ENCODE measurements around the gene TMPRSS9.

GRCh38 chr19:2391118-2391725 is 31.2 kb downstream of the TMPRSS9 start:
- TF ChIP-seq CTCF (IDR thresholded peaks at IDR 0.05): peak; percentile 60 to 88 (median 68)
- TF ChIP-seq POLR2A (IDR thresholded peaks at IDR 0.05): no peak

All from thyroid gland (tissue), 4 donors.